Dendritic cell treated with granulocyte-macrophage colony-stimulating factor and Interleukin-4, amounts not matched to agents 40 ng/mL and 50 ng/mL, for 4 days (primary cell): ENCODE data around the gene ZSCAN18.
"Not testable (repeated sequence)": the region's sequence is repeated elsewhere in the genome, so short reads cannot be mapped to it uniquely, and the experiment has no call there.

ENCODE experiments used
- H3K27ac Mint-ChIP-seq: one replicate; pipeline ENCODE4 v1.8.0; 2022; ENCODE audit warnings: mild to moderate bottlenecking, mixed read lengths
- H3K27me3 Mint-ChIP-seq: one replicate; pipeline ENCODE4 v1.8.0; 2022; ENCODE audit warnings: mild to moderate bottlenecking, mixed read lengths
- H3K36me3 Mint-ChIP-seq: one replicate; pipeline ENCODE4 v1.8.0; 2022; ENCODE audit warnings: low read depth, mixed read lengths
- H3K4me1 Mint-ChIP-seq: one replicate; pipeline ENCODE4 v1.8.0; 2022; ENCODE audit warnings: low read depth, mixed read lengths
- H3K4me3 Mint-ChIP-seq: one replicate; pipeline ENCODE4 v1.8.0; 2022; ENCODE audit warnings: mild to moderate bottlenecking, moderate library complexity, mixed read lengths
- H3K9me3 Mint-ChIP-seq: one replicate; pipeline ENCODE4 v1.8.0; 2022; ENCODE audit warnings: mixed read lengths
- intact Hi-C: fragments of 100-400 bp; cut with micrococcal nuclease; formaldehyde crosslinking; loops from one replicate; pipeline ENCODE4 v1.15.0; 2022

ZSCAN18 gene

GRCh38 chr19:58097781-58098681 is at the start of gene ZSCAN18:
ZSCAN18 (minus strand) TSS chr19:58098231; CDS start chr19:58090267, 7,964 bp downstream.
- peaks cover 16% of the 10 kb centered on the region for H3K4me1 Mint-ChIP-seq
- intact Hi-C loops = loop anchor here (5.0 kb wide), 1 partner anchor 96 kb away; the partner anchor contains the start of gene ZNF606
- peak within 1 kb of the TSS; percentile 98 for H3K27ac Mint-ChIP-seq
- no peaks in the 10 kb centered on the region for H3K27me3 Mint-ChIP-seq
- peak within 1 kb of the TSS; percentile 85 for H3K4me3 Mint-ChIP-seq
- peaks cover 38% of the 10 kb centered on the region for H3K36me3 Mint-ChIP-seq
- peaks cover 80% of the 10 kb centered on the region for H3K9me3 Mint-ChIP-seq

- H3K4me3 Mint-ChIP-seq, H3K27ac Mint-ChIP-seq, intact Hi-C loops, H3K27me3 Mint-ChIP-seq: not testable (repeated sequence)
- Mint-ChIP-seq H3K36me3 (peaks cover 43% of the 10 kb centered on the region), H3K4me1 (peaks cover 13% of the 10 kb centered on the region), H3K9me3 (peaks cover 51% of the 10 kb centered on the region)
Observed at GRCh38 chr19:58147475-58147874, 49.4 kb upstream of the ZSCAN18 start.

- H3K27ac Mint-ChIP-seq = no peak overlapping the region
- peaks cover 52% of the 10 kb centered on the region for H3K9me3 Mint-ChIP-seq
- intact Hi-C loops = no loop called here
- peaks cover 13% of the 10 kb centered on the region for H3K4me1 Mint-ChIP-seq
- no peak overlapping the region for H3K4me3 Mint-ChIP-seq
- H3K36me3 Mint-ChIP-seq = peaks cover 59% of the 10 kb centered on the region
- H3K27me3 Mint-ChIP-seq = peaks cover 6% of the 10 kb centered on the region
Observed at GRCh38 chr19:58145849-58146248, 47.8 kb upstream of the ZSCAN18 start.

GRCh38 chr19:58134244-58134643 is 36.2 kb upstream of the ZSCAN18 start:
- Mint-ChIP-seq H3K36me3 (peaks cover 100% of the 10 kb centered on the region), H3K4me3 (no peak overlapping the region), H3K27me3 (no peaks in the 10 kb centered on the region), H3K4me1 (no peaks in the 10 kb centered on the region), H3K9me3 (peaks cover 100% of the 10 kb centered on the region), H3K27ac (no peak overlapping the region)
- intact Hi-C loops = no loop called here

GRCh38 chr19:58129284-58129683 is 31.3 kb upstream of the ZSCAN18 start:
- H3K9me3 Mint-ChIP-seq = peaks cover 99% of the 10 kb centered on the region
- H3K27ac Mint-ChIP-seq = no peak overlapping the region
- H3K36me3 Mint-ChIP-seq = peaks cover 76% of the 10 kb centered on the region
- H3K27me3 Mint-ChIP-seq = no peaks in the 10 kb centered on the region
- intact Hi-C loops = no loop called here
- no peak overlapping the region for H3K4me3 Mint-ChIP-seq
- H3K4me1 Mint-ChIP-seq = no peaks in the 10 kb centered on the region

- Mint-ChIP-seq H3K36me3 (peaks cover 64% of the 10 kb centered on the region), H3K27ac (no peak overlapping the region), H3K9me3 (peaks cover 99% of the 10 kb centered on the region), H3K4me3 (no peak overlapping the region), H3K27me3 (no peaks in the 10 kb centered on the region), H3K4me1 (no peaks in the 10 kb centered on the region)
- intact Hi-C loops = no loop called here
Observed at GRCh38 chr19:58128041-58128685, 30.1 kb upstream of the ZSCAN18 start.

- H3K4me1 Mint-ChIP-seq = no peaks in the 10 kb centered on the region
- peaks cover 89% of the 10 kb centered on the region for H3K9me3 Mint-ChIP-seq
- intact Hi-C loops = no loop called here
- H3K27ac Mint-ChIP-seq = no peak overlapping the region
- H3K27me3 Mint-ChIP-seq = no peaks in the 10 kb centered on the region
- H3K4me3 Mint-ChIP-seq = no peak overlapping the region
- peaks cover 16% of the 10 kb centered on the region for H3K36me3 Mint-ChIP-seq
Observed at GRCh38 chr19:58123354-58123753, 25.3 kb upstream of the ZSCAN18 start.

GRCh38 chr19:58118979-58119733 is 21.1 kb upstream of the ZSCAN18 start:
- Mint-ChIP-seq H3K9me3 (peaks cover 78% of the 10 kb centered on the region), H3K4me1 (no peaks in the 10 kb centered on the region), H3K27ac (no peak overlapping the region), H3K27me3 (peaks cover 9% of the 10 kb centered on the region), H3K36me3 (peaks cover 12% of the 10 kb centered on the region), H3K4me3 (no peak overlapping the region)
- intact Hi-C loops = no loop called here

- intact Hi-C loops = no loop called here
- Mint-ChIP-seq H3K4me3 (no peak overlapping the region), H3K36me3 (peaks cover 12% of the 10 kb centered on the region), H3K4me1 (no peaks in the 10 kb centered on the region), H3K27ac (no peak overlapping the region), H3K9me3 (peaks cover 76% of the 10 kb centered on the region), H3K27me3 (peaks cover 9% of the 10 kb centered on the region)
Observed at GRCh38 chr19:58117841-58118575, 20.0 kb upstream of the ZSCAN18 start.

GRCh38 chr19:58108546-58108817 is 10.5 kb upstream of the ZSCAN18 start:
- Mint-ChIP-seq H3K4me3 (no peak overlapping the region), H3K27ac (no peak overlapping the region), H3K27me3 (no peaks in the 10 kb centered on the region), H3K9me3 (peaks cover 96% of the 10 kb centered on the region), H3K36me3 (no peaks in the 10 kb centered on the region), H3K4me1 (no peaks in the 10 kb centered on the region)
- intact Hi-C loops = no loop called here

- H3K27me3 Mint-ChIP-seq = no peaks in the 10 kb centered on the region
- H3K9me3 Mint-ChIP-seq = peaks cover 96% of the 10 kb centered on the region
- no peaks in the 10 kb centered on the region for H3K36me3 Mint-ChIP-seq
- H3K27ac Mint-ChIP-seq = no peak overlapping the region
- intact Hi-C loops = no loop called here
- no peak overlapping the region for H3K4me3 Mint-ChIP-seq
- H3K4me1 Mint-ChIP-seq = no peaks in the 10 kb centered on the region
Observed at GRCh38 chr19:58107778-58108545, 9.9 kb upstream of the ZSCAN18 start.

- peaks cover 80% of the 10 kb centered on the region for H3K9me3 Mint-ChIP-seq
- peaks cover 33% of the 10 kb centered on the region for H3K36me3 Mint-ChIP-seq
- H3K4me1 Mint-ChIP-seq = peaks cover 16% of the 10 kb centered on the region
- intact Hi-C loops = loop anchor here (5.0 kb wide), 1 partner anchor 96 kb away; the partner anchor contains the start of gene ZNF606
- H3K4me3 Mint-ChIP-seq = peak overlapping the region; percentile 85
- H3K27ac Mint-ChIP-seq = peak overlapping the region; percentile 98
- H3K27me3 Mint-ChIP-seq = no peaks in the 10 kb centered on the region
Observed at GRCh38 chr19:58098682-58098998, 609 bp upstream of the ZSCAN18 start.

GRCh38 chr19:58097349-58097748 is 682 bp downstream of the ZSCAN18 start:
- Mint-ChIP-seq H3K27ac (peak overlapping the region; percentile 98), H3K36me3 (peaks cover 38% of the 10 kb centered on the region), H3K9me3 (peaks cover 80% of the 10 kb centered on the region), H3K4me3 (peak overlapping the region; percentile 65), H3K4me1 (peaks cover 16% of the 10 kb centered on the region), H3K27me3 (no peaks in the 10 kb centered on the region)
- intact Hi-C loops = loop anchor here (5.0 kb wide), 1 partner anchor 95 kb away; the partner anchor contains the start of gene ZNF606
